Transverse colon (tissue), 3 donors: ENCODE measurements around the gene CEP192.

Source experiments
- CTCF ChIP-seq, 5 experiments: fragments of 200-600 bp in 3 of 5; fragments of 450-650 bp in 2 of 5; sonication (generic) in 3 of 5; IDR thresholded peaks; 1 replicate in 2 of 5; 2 replicates in 3 of 5; pipeline ENCODE4 v1.5.1; 2016 to 2017; ENCODE audit warnings: antibody characterized with exemption in 5 of 5, inconsistent platforms in 3 of 5, mild to moderate bottlenecking in 2 of 5, moderate library complexity in 1 of 5
- EP300 ChIP-seq: sonication (generic); formaldehyde crosslinking; IDR thresholded peaks from one replicate; pipeline ENCODE4 v1.6.1; 2017; ENCODE audit warnings: antibody characterized with exemption, low read depth
- POLR2A ChIP-seq: fragments of 450-650 bp; IDR thresholded peaks from one replicate; pipeline ENCODE4 v1.6.1; 2016; ENCODE audit warnings: antibody characterized with exemption, mild to moderate bottlenecking, moderate library complexity

GRCh38 chr18:13043066-13043465 is 51.9 kb downstream of the CEP192 start:
- TF ChIP-seq CTCF (IDR thresholded peaks at IDR 0.05) (no peak), POLR2A (no peak), EP300 (no peak)
